Measurements from ENCODE around the gene ATOX1.
A peak's percentile ranks its signal among the peaks of the same experiment; 100 is the strongest.

Gene ATOX1

DNA sequence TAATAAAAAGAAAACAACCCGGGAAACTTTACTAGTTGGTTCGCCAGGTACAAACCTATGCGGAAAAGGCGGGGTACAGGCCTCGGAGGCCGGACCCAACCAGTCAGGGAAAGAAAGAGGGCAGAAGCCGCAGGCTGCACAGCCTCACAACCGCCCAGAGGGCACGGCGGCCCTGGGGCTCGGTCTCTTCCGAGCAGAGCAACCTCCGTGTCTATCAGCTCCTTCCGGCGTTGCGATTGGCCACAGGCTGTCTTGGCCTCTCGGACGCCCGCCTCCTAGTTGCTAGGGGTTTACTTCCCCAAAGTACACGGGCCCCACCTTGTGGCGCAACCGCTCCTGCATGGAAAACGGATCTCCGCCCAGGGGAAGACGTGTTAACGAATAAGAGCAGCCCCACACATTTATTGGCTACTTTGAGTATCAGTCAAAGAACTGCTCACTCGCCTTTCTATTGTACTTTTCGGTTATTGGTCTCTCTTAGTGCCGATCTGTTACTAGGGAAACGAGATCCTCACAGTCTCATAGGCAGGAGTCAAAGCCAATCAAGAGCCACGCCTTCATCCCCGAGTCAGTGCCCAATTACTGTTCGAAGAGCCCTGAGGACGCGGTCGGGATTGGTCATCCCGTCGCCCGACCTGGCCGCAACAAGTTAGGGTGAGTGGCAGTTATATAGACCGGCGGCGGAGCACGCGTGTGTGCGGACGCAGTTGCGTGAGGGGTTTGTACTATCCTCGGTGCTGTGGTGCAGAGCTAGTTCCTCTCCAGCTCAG is 13.0 kb upstream of the ATOX1 start, which contains the start of gene G3BP1:
G3BP1 (plus strand) TSS at position 696 of the 770 bp plus-strand sequence. CDS start 14,667 bp downstream, outside the sequence.
- DNase-seq (ENCODE audit: insufficient read length, low spot score): peak; percentile 84
- FAIRE-seq: peak; percentile 100
- TF ChIP-seq POLR2A (IDR thresholded peaks at IDR 0.05; ENCODE audit: low read depth, low read length) (peak; percentile 98), POLR2AphosphoS5 (IDR thresholded peaks at IDR 0.05; ENCODE audit: low read depth, low read length) (peak; percentile 98), PAX5 (IDR thresholded peaks at IDR 0.05; ENCODE audit: insufficient read depth, low read length, severe bottlenecking) (no peak), TAF1 (IDR thresholded peaks at IDR 0.05; ENCODE audit: low read depth, low read length) (peak; percentile 94)

DNA sequence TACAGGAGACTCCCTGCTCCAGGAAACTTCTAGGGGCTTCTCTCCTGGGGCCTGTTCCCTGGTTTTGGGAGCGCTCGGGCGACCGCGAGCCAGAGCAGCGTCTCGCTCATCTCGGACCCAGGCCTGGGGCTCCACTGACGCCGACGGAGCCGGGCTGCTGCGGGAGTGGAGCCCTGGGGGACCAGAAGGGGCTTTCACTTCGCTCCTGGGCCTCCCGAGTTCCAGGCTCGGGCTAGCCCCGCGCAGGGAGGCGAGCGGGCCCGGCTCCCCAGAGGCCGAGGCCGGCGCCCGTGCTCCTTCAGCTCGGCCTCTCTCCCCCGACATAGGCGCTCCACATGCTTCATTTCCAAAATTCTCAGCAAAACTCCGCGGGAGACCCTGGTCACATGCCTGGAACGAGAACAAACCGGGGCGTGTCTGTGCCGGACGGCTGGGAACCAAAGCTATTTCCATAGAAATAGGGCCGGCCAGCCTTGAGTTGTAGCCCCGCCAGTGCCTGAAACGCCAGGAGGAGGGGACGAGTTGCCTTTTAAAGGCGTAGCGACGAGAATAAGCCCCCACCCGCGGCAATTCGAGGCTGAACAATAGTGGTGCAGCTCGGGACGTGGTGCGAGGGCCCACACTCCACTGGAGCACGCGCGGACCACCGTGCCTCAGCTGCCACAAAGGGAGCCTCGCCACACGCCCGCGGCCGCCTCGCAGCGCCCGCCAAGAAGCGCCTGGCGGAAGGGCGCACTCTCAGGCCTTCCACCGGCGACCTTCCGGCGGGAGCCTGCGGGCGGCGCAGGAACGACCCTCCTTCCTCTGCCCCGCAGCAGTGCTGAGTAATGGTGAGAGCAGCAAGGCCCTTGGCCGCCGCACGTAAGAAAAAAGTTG is 12.2 kb upstream of the ATOX1 start:
- DNase-seq (ENCODE audit: insufficient read length, low spot score): peak; percentile 59

GRCh38 chr5:151766975-151767374 is 8.5 kb upstream of the ATOX1 start:
- FAIRE-seq: no peak

More for the DNA sequence above, 12.2 kb upstream of the ATOX1 start:
- peak; percentile 26 for FAIRE-seq
- TF ChIP-seq POU2F2 (IDR thresholded peaks at IDR 0.05; ENCODE audit: low read depth, low read length): peak; percentile 38; the same call in 1 of the 2 replicates
- TF ChIP-seq POLR2A (IDR thresholded peaks at IDR 0.05; ENCODE audit: low read depth, low read length): peak; percentile 50; the same call in 1 of the 2 replicates
- no peak for TF ChIP-seq PAX5 (IDR thresholded peaks at IDR 0.05; ENCODE audit: insufficient read depth, low read length, severe bottlenecking)

GRCh38 chr5:151764801-151765200 is 6.4 kb upstream of the ATOX1 start:
- TF ChIP-seq POLR2A (IDR thresholded peaks at IDR 0.05; ENCODE audit: low read depth, low read length) (no peak), POLR2AphosphoS5 (IDR thresholded peaks at IDR 0.05; ENCODE audit: low read depth, low read length) (no peak), POU2F2 (IDR thresholded peaks at IDR 0.05; ENCODE audit: low read depth, low read length) (no peak), PAX5 (IDR thresholded peaks at IDR 0.05; ENCODE audit: insufficient read depth, low read length, severe bottlenecking) (no peak), SPI1 (IDR thresholded peaks at IDR 0.05; ENCODE audit: low read depth, low read length) (no peak), TAF1 (IDR thresholded peaks at IDR 0.05; ENCODE audit: low read depth, low read length) (no peak)
- DNase-seq (ENCODE audit: insufficient read length, low spot score) (no peak), FAIRE-seq (no peak)

More at GRCh38 chr5:151766975-151767374, 8.5 kb upstream of the ATOX1 start:
- TF ChIP-seq POU2F2 (IDR thresholded peaks at IDR 0.05; ENCODE audit: low read depth, low read length) (no peak), POLR2A (IDR thresholded peaks at IDR 0.05; ENCODE audit: low read depth, low read length) (no peak), TAF1 (IDR thresholded peaks at IDR 0.05; ENCODE audit: low read depth, low read length) (no peak), POLR2AphosphoS5 (IDR thresholded peaks at IDR 0.05; ENCODE audit: low read depth, low read length) (no peak), PAX5 (IDR thresholded peaks at IDR 0.05; ENCODE audit: insufficient read depth, low read length, severe bottlenecking) (no peak), SPI1 (IDR thresholded peaks at IDR 0.05; ENCODE audit: low read depth, low read length) (no peak)
- no peak for DNase-seq (ENCODE audit: insufficient read length, low spot score)

- TF ChIP-seq POLR2A (IDR thresholded peaks at IDR 0.05; ENCODE audit: low read depth, low read length): no peak
- TF ChIP-seq POU2F2 (IDR thresholded peaks at IDR 0.05; ENCODE audit: low read depth, low read length): no peak
- TF ChIP-seq POLR2AphosphoS5 (IDR thresholded peaks at IDR 0.05; ENCODE audit: low read depth, low read length): no peak
- no peak for TF ChIP-seq SPI1 (IDR thresholded peaks at IDR 0.05; ENCODE audit: low read depth, low read length)
- no peak for TF ChIP-seq PAX5 (IDR thresholded peaks at IDR 0.05; ENCODE audit: insufficient read depth, low read length, severe bottlenecking)
- no peak for TF ChIP-seq TAF1 (IDR thresholded peaks at IDR 0.05; ENCODE audit: low read depth, low read length)
- no peak for FAIRE-seq
- no peak for DNase-seq (ENCODE audit: insufficient read length, low spot score)
Measured at GRCh38 chr5:151758141-151758429, 346 bp downstream of the ATOX1 start.

- TF ChIP-seq PAX5 (IDR thresholded peaks at IDR 0.05; ENCODE audit: insufficient read depth, low read length, severe bottlenecking) (no peak), POLR2AphosphoS5 (IDR thresholded peaks at IDR 0.05; ENCODE audit: low read depth, low read length) (no peak), TAF1 (IDR thresholded peaks at IDR 0.05; ENCODE audit: low read depth, low read length) (no peak), SPI1 (IDR thresholded peaks at IDR 0.05; ENCODE audit: low read depth, low read length) (no peak), POU2F2 (IDR thresholded peaks at IDR 0.05; ENCODE audit: low read depth, low read length) (no peak), POLR2A (IDR thresholded peaks at IDR 0.05; ENCODE audit: low read depth, low read length) (no peak)
- no peak for DNase-seq (ENCODE audit: insufficient read length, low spot score)
- peak; percentile 68 for FAIRE-seq
Measured at GRCh38 chr5:151757233-151758140, 944 bp downstream of the ATOX1 start.

DNA sequence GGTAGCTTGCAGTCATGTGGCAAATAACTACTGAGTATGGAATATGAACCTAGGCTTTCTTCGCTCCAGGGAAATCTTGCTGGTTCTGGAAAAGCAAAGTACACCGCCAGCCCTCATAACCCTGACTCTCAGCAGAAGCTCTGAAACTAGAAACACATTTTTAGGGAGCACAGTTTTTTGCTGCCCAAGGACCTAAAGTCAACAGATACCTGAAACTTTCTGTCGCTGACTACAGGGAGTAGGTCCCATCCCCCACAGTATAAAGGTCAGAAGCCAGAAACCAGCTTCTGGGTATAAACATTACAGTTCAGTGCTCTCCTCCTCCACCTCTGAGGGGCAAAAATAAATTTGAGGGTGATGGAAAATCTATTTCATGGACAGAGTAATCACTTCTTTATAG is 3.0 kb downstream of the ATOX1 start:
- no peak for TF ChIP-seq POU2F2 (IDR thresholded peaks at IDR 0.05; ENCODE audit: low read depth, low read length)
- no peak for TF ChIP-seq POLR2A (IDR thresholded peaks at IDR 0.05; ENCODE audit: low read depth, low read length)
- TF ChIP-seq TAF1 (IDR thresholded peaks at IDR 0.05; ENCODE audit: low read depth, low read length): no peak
- no peak for TF ChIP-seq POLR2AphosphoS5 (IDR thresholded peaks at IDR 0.05; ENCODE audit: low read depth, low read length)
- no peak for TF ChIP-seq SPI1 (IDR thresholded peaks at IDR 0.05; ENCODE audit: low read depth, low read length)
- TF ChIP-seq PAX5 (IDR thresholded peaks at IDR 0.05; ENCODE audit: insufficient read depth, low read length, severe bottlenecking): no peak
- DNase-seq (ENCODE audit: insufficient read length, low spot score): no peak
- no peak for FAIRE-seq

DNA sequence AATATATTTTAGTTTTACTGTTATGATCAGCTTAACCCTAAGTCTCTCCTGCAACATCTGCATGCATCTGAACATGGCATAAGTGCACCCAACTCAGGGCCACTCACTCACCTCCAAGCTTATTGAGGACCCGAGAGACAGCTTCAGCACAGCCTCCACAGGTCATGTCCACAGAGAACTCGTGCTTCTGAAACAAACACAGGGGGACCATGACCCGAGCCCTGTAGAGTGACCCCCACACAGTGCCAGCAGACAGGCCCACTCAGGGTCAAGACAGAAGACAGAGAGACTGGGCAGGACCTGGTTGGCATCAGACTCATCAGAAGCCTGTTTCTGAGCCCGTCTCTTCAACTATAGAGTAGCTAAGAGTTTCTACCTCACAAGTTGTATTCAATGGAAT is 6.8 kb downstream of the ATOX1 start:
- no peak for TF ChIP-seq POLR2AphosphoS5 (IDR thresholded peaks at IDR 0.05; ENCODE audit: low read depth, low read length)
- TF ChIP-seq POU2F2 (IDR thresholded peaks at IDR 0.05; ENCODE audit: low read depth, low read length): no peak
- no peak for FAIRE-seq

GRCh38 chr5:151751091-151751490 is 7.3 kb downstream of the ATOX1 start:
- DNase-seq (ENCODE audit: insufficient read length, low spot score) (no peak), FAIRE-seq (no peak)
- TF ChIP-seq POU2F2 (IDR thresholded peaks at IDR 0.05; ENCODE audit: low read depth, low read length): no peak
- no peak for TF ChIP-seq POLR2AphosphoS5 (IDR thresholded peaks at IDR 0.05; ENCODE audit: low read depth, low read length)
- no peak for TF ChIP-seq PAX5 (IDR thresholded peaks at IDR 0.05; ENCODE audit: insufficient read depth, low read length, severe bottlenecking)
- TF ChIP-seq SPI1 (IDR thresholded peaks at IDR 0.05; ENCODE audit: low read depth, low read length): no peak
- TF ChIP-seq TAF1 (IDR thresholded peaks at IDR 0.05; ENCODE audit: low read depth, low read length): no peak
- no peak for TF ChIP-seq POLR2A (IDR thresholded peaks at IDR 0.05; ENCODE audit: low read depth, low read length)

More for the DNA sequence above, 6.8 kb downstream of the ATOX1 start:
- no peak for DNase-seq (ENCODE audit: insufficient read length, low spot score)
